Upper lobe of left lung (tissue), 4 donors: ENCODE data around the gene FGF1.

Experiments used
- EP300 ChIP-seq, 4 donors: sonication (generic); formaldehyde crosslinking; IDR thresholded peaks; one replicate each; pipeline ENCODE4 v1.5.1; 2017; ENCODE audit warnings: antibody characterized with exemption in 4 of 4, control low read depth in 2 of 4
- POLR2A ChIP-seq, 4 donors: fragments of 450-650 bp; IDR thresholded peaks; one replicate each; pipeline ENCODE4 v1.5.1; 2016 to 2017; ENCODE audit warnings: antibody characterized with exemption in 4 of 4, mild to moderate bottlenecking in 2 of 4
- POLR2AphosphoS5 ChIP-seq, 2 donors: sonication (generic); formaldehyde crosslinking; IDR thresholded peaks; one replicate each; pipeline ENCODE4 v1.5.1; 2017; ENCODE audit warnings: antibody characterized with exemption in 2 of 2
- TF ChIP-seq, protein P1 (sequence below), 6 experiments: fragments of 450-650 bp in 4 of 6; fragments of 200-600 bp in 2 of 6; sonication (generic) in 2 of 6; IDR thresholded peaks; one replicate each; pipeline ENCODE4 v1.5.1; 2016 to 2019; ENCODE audit warnings: antibody characterized with exemption in 6 of 6

DNA sequence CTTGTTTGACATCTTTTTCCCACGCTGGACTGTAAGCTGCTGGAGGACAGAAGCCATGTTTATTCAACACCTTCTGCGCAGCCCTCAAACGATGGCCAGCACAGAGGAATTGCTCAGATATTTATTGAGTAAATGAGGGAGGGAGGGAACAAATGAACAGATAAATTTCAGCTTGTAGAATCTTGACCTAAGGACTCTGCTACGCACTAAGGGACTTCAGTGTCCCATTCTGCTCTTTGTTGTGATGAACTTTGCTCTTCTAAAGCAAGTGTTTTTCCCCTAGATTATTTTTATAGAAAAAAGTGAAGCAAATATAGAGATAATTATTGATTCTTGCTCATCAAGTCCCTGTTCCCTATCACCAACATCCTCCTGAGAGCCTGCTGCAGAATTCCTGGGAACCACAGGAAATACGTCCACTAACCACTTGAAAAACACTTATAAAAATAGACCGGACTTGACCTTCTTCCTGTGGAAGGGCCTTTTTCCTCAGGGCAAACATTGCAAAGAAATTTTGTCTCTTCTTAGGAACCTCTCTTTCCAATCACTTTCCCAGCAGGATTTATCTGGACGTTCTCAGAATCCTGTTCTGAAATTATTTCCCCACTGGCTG is 54.9 kb downstream of the FGF1 start:
- TF ChIP-seq, protein P1, sequence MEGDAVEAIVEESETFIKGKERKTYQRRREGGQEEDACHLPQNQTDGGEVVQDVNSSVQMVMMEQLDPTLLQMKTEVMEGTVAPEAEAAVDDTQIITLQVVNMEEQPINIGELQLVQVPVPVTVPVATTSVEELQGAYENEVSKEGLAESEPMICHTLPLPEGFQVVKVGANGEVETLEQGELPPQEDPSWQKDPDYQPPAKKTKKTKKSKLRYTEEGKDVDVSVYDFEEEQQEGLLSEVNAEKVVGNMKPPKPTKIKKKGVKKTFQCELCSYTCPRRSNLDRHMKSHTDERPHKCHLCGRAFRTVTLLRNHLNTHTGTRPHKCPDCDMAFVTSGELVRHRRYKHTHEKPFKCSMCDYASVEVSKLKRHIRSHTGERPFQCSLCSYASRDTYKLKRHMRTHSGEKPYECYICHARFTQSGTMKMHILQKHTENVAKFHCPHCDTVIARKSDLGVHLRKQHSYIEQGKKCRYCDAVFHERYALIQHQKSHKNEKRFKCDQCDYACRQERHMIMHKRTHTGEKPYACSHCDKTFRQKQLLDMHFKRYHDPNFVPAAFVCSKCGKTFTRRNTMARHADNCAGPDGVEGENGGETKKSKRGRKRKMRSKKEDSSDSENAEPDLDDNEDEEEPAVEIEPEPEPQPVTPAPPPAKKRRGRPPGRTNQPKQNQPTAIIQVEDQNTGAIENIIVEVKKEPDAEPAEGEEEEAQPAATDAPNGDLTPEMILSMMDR (IDR thresholded peaks at IDR 0.05) = no peak
- TF ChIP-seq POLR2A (IDR thresholded peaks at IDR 0.05) (no peak), POLR2AphosphoS5 (IDR thresholded peaks at IDR 0.05) (no peak), EP300 (IDR thresholded peaks at IDR 0.05) (no peak)
